ENCODE data around the gene ADGRB3.

ADGRB3 gene

GRCh38 chr6:69362209-69362608 is 727.1 kb downstream of the ADGRB3 start:
- Histone ChIP-seq H3K4me1 (ENCODE audit: low read length) (no peaks in the 10 kb centered on the region), H3K36me3 (replicated peaks; ENCODE audit: insufficient read depth, low read length) (no peaks in the 10 kb centered on the region), H3K4me3 (ENCODE audit: low read length) (no peak overlapping the region), H3K27me3 (replicated peaks; ENCODE audit: insufficient read depth, low read length) (no peaks in the 10 kb centered on the region), H3F3A (ENCODE audit: insufficient read depth, low read length) (no peaks in the 10 kb centered on the region), H4K20me1 (ENCODE audit: insufficient read depth, low read length) (no peaks in the 10 kb centered on the region), H3K4me2 (ENCODE audit: low read depth, low read length) (no peak overlapping the region), H3K9me3 (replicated peaks; ENCODE audit: insufficient read depth, low read length) (no peaks in the 10 kb centered on the region), H3K27ac (ENCODE audit: low read length) (no peak overlapping the region), H2AFZ (ENCODE audit: low read length) (no peak overlapping the region), H3K9me2 (replicated peaks; ENCODE audit: insufficient read depth, low read length) (no peaks in the 10 kb centered on the region), H3K79me2 (ENCODE audit: low read length) (no peaks in the 10 kb centered on the region), H3K9ac (ENCODE audit: low read length) (no peak overlapping the region)
- DNase-seq = no peak
- TF ChIP-seq EZH2phosphoT487 (IDR thresholded peaks at IDR 0.05; ENCODE audit: low read length) (no peak), CTCF (IDR thresholded peaks at IDR 0.05; ENCODE audit: low read length) (no peak), EZH2 (optimal IDR thresholded peaks at IDR 0.05; ENCODE audit: low read depth, low read length) (no peak)

DNA sequence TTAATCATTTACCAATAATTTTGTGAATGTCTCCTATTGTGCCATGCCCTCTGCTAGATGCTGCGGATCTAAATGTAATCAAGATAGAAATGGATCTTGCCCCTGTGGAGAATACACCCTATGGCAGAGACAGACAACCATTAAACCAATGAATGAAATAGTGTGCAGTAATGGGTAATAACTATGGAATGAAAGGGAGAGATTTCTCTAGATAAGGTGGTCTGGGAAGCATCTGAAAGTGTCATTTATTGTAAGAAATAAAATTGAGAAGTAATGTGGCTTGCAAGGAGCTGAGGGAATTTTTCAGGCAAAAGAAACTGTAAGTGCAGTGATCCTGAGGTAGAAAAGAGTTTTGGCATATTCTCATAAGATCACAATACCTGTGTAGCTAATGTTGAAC is 731.7 kb downstream of the ADGRB3 start:
- TF ChIP-seq EZH2phosphoT487 (IDR thresholded peaks at IDR 0.05; ENCODE audit: low read length) = no peak
- no peak for TF ChIP-seq EZH2 (optimal IDR thresholded peaks at IDR 0.05; ENCODE audit: low read depth, low read length)
- no peak for TF ChIP-seq CTCF (IDR thresholded peaks at IDR 0.05; ENCODE audit: low read length)
- Histone ChIP-seq H3K36me3 (replicated peaks; ENCODE audit: insufficient read depth, low read length) (no peaks in the 10 kb centered on the region), H3K4me3 (ENCODE audit: low read length) (no peak overlapping the region), H3K4me2 (ENCODE audit: low read depth, low read length) (no peak overlapping the region), H3K79me2 (ENCODE audit: low read length) (no peaks in the 10 kb centered on the region), H3K9me2 (replicated peaks; ENCODE audit: insufficient read depth, low read length) (no peaks in the 10 kb centered on the region), H4K20me1 (ENCODE audit: insufficient read depth, low read length) (no peaks in the 10 kb centered on the region), H3K9ac (ENCODE audit: low read length) (no peak overlapping the region), H3K27ac (ENCODE audit: low read length) (no peak overlapping the region), H3K27me3 (replicated peaks; ENCODE audit: insufficient read depth, low read length) (no peaks in the 10 kb centered on the region), H3K9me3 (replicated peaks; ENCODE audit: insufficient read depth, low read length) (no peaks in the 10 kb centered on the region), H3F3A (ENCODE audit: insufficient read depth, low read length) (no peaks in the 10 kb centered on the region), H3K4me1 (ENCODE audit: low read length) (no peaks in the 10 kb centered on the region), H2AFZ (ENCODE audit: low read length) (no peak overlapping the region)
- DNase-seq = no peak

GRCh38 chr6:69368613-69369012 is 733.5 kb downstream of the ADGRB3 start:
- no peak for DNase-seq
- H4K20me1 ChIP-seq (ENCODE audit: insufficient read depth, low read length) = no peaks in the 10 kb centered on the region

More at GRCh38 chr6:69368613-69369012, 733.5 kb downstream of the ADGRB3 start:
- Histone ChIP-seq H2AFZ (ENCODE audit: low read length) (no peak overlapping the region), H3K27me3 (replicated peaks; ENCODE audit: insufficient read depth, low read length) (no peaks in the 10 kb centered on the region), H3K4me3 (ENCODE audit: low read length) (no peak overlapping the region), H3F3A (ENCODE audit: insufficient read depth, low read length) (no peaks in the 10 kb centered on the region), H3K4me1 (ENCODE audit: low read length) (no peaks in the 10 kb centered on the region), H3K9me3 (replicated peaks; ENCODE audit: insufficient read depth, low read length) (no peaks in the 10 kb centered on the region), H3K9me2 (replicated peaks; ENCODE audit: insufficient read depth, low read length) (no peaks in the 10 kb centered on the region), H3K4me2 (ENCODE audit: low read depth, low read length) (no peak overlapping the region), H3K79me2 (ENCODE audit: low read length) (no peaks in the 10 kb centered on the region), H3K36me3 (replicated peaks; ENCODE audit: insufficient read depth, low read length) (no peaks in the 10 kb centered on the region), H3K27ac (ENCODE audit: low read length) (no peak overlapping the region), H3K9ac (ENCODE audit: low read length) (no peak overlapping the region)
- TF ChIP-seq EZH2 (optimal IDR thresholded peaks at IDR 0.05; ENCODE audit: low read depth, low read length) (no peak), EZH2phosphoT487 (IDR thresholded peaks at IDR 0.05; ENCODE audit: low read length) (no peak), CTCF (IDR thresholded peaks at IDR 0.05; ENCODE audit: low read length) (no peak)
